ENCODE data around the gene SKAP1.

The SKAP1 gene

GRCh38 chr17:48394821-48395220, 35.2 kb downstream of the SKAP1 start:
- POLR2A ChIA-PET (ENCODE audit: low non-redundant PET), result no interaction called here
- CTCF ChIA-PET, result interaction anchor here (0.8 kb wide), 1 partner anchor 204 kb away, joined by 4 read pairs; no protein-coding TSS in a partner anchor
- TF ChIP-seq CTCF (conservative IDR thresholded peaks at IDR 0.05; ENCODE audit: low read depth), result no peak
- no peak overlapping the region for H3K27ac ChIP-seq
- no peak for DNase-seq (ENCODE audit: low spot score)

GRCh38 chr17:48393283-48393682, 36.7 kb downstream of the SKAP1 start:
- no peak for DNase-seq (ENCODE audit: low spot score)
- no peak overlapping the region for H3K27ac ChIP-seq
- TF ChIP-seq CTCF (conservative IDR thresholded peaks at IDR 0.05; ENCODE audit: low read depth), result no peak
- POLR2A ChIA-PET (ENCODE audit: low non-redundant PET), result no interaction called here
- CTCF ChIA-PET, result interaction anchor here (0.7 kb wide), 1 partner anchor 452 kb away, joined by 3 read pairs; the partner anchor contains the start of gene PNPO

GRCh38 chr17:48392857-48393256, 37.2 kb downstream of the SKAP1 start:
- H3K27ac ChIP-seq, result no peak overlapping the region
- POLR2A ChIA-PET (ENCODE audit: low non-redundant PET), result no interaction called here
- CTCF ChIA-PET, result interaction anchor here (0.7 kb wide), 1 partner anchor 452 kb away, joined by 3 read pairs; the partner anchor contains the start of gene PNPO
- DNase-seq (ENCODE audit: low spot score), result no peak
- TF ChIP-seq CTCF (conservative IDR thresholded peaks at IDR 0.05; ENCODE audit: low read depth), result no peak

- ChIA-PET CTCF (no interaction called here), POLR2A (ENCODE audit: low non-redundant PET) (no interaction called here)
- no peak for DNase-seq (ENCODE audit: low spot score)
- TF ChIP-seq CTCF (conservative IDR thresholded peaks at IDR 0.05; ENCODE audit: low read depth), result no peak
- H3K27ac ChIP-seq, result no peak overlapping the region
These were observed 38.6 kb downstream of the SKAP1 start for GRCh38 chr17:48391444-48391843.

- POLR2A ChIA-PET (ENCODE audit: low non-redundant PET), result no interaction called here
- DNase-seq (ENCODE audit: low spot score), result no peak
- no peak for TF ChIP-seq CTCF (conservative IDR thresholded peaks at IDR 0.05; ENCODE audit: low read depth)
- H3K27ac ChIP-seq, result no peak overlapping the region
- CTCF ChIA-PET, result no interaction called here
These were observed 40.1 kb downstream of the SKAP1 start for GRCh38 chr17:48389903-48390302.

- no peak for DNase-seq (ENCODE audit: low spot score)
- no peak for TF ChIP-seq CTCF (conservative IDR thresholded peaks at IDR 0.05; ENCODE audit: low read depth)
- ChIA-PET CTCF (no interaction called here), POLR2A (ENCODE audit: low non-redundant PET) (no interaction called here)
- no peak overlapping the region for H3K27ac ChIP-seq
These were observed 40.9 kb downstream of the SKAP1 start for GRCh38 chr17:48388955-48389743.

Data from RWPE1 (cell line).